SKM-1 (cell line): ENCODE results near the gene NEMF.
"Not testable (repeated sequence)": the region's sequence is repeated elsewhere in the genome, so short reads cannot be mapped to it uniquely, and the experiment has no call there.

Experiments used
- DNase-seq: peaks from one replicate; lab custom pipeline; 2025; ENCODE audit not compliant: unreplicated experiment; lab: John Stamatoyannopoulos, UW

The NEMF gene

DNA sequence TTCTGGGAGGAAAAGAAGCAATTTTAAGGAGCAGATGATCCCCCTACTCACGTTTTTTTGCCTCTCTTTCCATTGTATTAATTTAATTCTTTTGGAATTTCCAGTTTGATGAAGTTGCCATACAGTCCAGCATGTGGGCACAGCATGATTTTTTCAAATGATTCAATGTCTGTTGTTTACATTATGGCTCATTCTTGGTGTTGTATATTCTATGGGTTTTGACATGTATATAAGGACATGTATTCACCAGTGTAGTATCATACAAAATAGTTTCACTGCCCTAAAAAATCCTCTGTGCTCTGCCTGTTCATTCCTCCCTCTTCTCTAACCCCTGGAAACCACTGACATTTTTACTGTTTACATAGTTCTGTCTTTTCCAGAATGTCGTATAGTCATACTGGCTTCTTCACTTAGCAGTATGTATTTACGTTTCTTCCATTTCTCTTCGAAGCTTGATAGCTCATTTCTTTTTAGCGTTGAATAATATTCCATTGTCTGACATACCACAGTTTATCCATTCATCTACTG, 98.0 kb downstream of the NEMF start:
- DNase-seq, result no peak

DNA sequence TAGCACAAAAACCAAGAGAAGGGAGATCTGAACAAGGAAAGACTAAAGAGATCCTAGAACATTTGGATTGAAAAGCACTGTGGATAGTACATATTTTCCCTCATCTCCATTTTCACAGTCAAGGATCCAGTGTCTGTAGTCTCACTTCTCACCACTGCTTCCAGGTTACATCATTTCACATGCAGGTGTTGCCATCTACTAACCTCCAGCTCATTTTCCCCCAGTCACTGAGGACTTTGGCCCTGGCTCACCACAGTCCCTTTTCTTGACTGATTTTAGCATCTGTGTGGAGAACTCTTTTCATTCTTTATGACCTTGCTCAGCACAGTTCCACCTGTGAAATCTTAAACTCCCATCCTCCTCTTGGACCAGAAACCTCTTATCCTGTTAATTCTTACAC, 106.1 kb downstream of the NEMF start:
- not testable (repeated sequence) for DNase-seq

DNA sequence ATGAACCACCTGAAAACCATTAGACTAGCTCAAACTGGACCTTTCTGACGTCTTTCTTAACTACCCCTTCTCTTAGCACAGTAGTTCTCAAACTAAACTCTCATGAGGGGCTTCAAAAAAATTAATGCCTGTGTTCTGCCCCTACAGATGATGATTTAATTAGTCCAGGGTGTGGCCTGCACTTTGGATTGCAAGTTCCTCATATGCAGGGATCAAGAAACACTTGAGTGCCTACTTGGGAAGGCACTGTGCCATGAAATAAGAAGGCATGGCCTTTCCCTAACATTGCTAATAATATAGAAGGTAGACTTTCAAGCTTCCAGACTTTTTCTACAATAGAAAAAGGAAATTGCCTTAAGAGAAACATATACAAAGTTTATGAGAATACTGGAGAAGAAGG, 107.4 kb downstream of the NEMF start:
- no peak for DNase-seq

DNA sequence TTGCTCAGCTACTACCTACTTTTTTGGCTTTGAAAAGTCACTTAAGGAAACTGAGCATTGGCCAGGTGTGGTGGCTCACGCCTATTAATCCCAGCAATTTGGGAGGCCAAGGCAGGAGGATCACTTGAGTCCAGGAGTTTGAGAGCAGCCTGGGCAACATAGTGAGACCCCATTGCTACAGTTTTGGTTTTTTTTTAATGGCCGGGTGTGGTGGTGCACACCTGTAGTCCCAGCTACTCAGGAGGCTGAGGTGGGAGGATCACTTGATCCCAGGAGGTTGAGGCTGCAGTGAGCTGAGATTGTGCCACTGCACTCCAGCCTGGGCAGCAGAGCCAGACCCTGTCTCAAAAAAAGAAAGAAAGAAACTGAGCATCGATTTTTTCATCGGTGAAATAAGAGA, 116.9 kb downstream of the NEMF start:
- DNase-seq, result not testable (repeated sequence)

DNA sequence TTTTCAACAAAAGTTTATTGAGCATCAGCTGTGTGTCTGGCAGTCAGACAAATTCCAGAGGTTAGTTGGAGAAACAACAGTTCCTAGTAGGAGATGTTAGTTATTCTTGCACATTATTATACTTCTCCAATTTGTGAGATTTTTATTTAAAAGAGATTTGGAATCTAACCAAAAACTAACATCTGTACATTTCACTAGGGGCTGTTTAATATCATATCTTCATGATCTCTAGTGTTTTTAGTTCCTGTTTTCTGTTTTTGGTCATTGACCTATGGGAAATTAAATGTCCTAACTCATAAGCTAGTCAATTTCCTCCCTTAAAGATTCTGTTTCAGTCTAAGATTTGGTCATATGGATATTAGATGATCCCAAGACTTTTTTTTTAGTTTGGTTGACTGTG, 118.8 kb downstream of the NEMF start:
- DNase-seq, result no peak

DNA sequence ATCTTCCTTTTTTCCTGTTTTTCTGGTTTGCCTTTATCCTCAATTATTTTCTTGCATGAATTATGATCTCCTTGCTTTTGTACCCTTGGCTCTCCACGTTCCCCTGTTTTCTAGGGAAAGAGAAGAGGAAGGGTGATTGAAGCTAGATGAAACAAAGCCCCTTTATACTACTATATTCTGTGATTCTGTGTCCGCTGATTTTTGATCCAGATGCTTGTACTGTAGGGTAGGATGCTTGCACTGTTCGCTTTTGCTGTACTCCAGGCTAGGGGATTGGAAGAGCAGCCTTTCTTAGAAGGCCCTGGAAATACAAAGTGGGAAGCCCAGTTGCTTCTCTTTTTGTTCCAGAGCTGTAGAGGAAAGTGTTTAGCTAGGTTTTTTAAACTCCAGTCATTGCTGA, 119.7 kb downstream of the NEMF start:
- DNase-seq, result no peak
